DOHH2 (cell line): ENCODE data around the gene CA5A.

ENCODE experiments used
- EZH2phosphoT487 ChIP-seq: fragments of 200-600 bp; sonication (generic); IDR thresholded peaks from 2 replicates; pipeline ENCODE4 v1.6.1; 2017; ENCODE audit warnings: borderline replicate concordance, mild to moderate bottlenecking, antibody characterized with exemption, low read length, moderate library complexity, mixed read lengths
- TF ChIP-seq, protein P1 (sequence below): fragments of 200-600 bp; sonication (generic); IDR thresholded peaks from one replicate; pipeline ENCODE4 v1.5.1; 2014; ENCODE audit warnings: antibody characterized with exemption, mild to moderate bottlenecking, low read depth, low read length; ENCODE audit not compliant: poor library complexity, severe bottlenecking

GRCh38 chr16:87948735-87949070 lies 12.4 kb upstream of the CA5A start:
- TF ChIP-seq, protein P1, sequence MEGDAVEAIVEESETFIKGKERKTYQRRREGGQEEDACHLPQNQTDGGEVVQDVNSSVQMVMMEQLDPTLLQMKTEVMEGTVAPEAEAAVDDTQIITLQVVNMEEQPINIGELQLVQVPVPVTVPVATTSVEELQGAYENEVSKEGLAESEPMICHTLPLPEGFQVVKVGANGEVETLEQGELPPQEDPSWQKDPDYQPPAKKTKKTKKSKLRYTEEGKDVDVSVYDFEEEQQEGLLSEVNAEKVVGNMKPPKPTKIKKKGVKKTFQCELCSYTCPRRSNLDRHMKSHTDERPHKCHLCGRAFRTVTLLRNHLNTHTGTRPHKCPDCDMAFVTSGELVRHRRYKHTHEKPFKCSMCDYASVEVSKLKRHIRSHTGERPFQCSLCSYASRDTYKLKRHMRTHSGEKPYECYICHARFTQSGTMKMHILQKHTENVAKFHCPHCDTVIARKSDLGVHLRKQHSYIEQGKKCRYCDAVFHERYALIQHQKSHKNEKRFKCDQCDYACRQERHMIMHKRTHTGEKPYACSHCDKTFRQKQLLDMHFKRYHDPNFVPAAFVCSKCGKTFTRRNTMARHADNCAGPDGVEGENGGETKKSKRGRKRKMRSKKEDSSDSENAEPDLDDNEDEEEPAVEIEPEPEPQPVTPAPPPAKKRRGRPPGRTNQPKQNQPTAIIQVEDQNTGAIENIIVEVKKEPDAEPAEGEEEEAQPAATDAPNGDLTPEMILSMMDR, result no peak
- no peak for TF ChIP-seq EZH2phosphoT487
